ENCODE results near the gene KRT86. TPM values are rescaled to one million over a fixed set of nuclear protein-coding genes. Genes with fewer than 3 reads are reported as not detected.
A peak's percentile ranks its signal among the peaks of the same experiment; 100 is the strongest.
"Not testable (repeated sequence)": the region's sequence is repeated elsewhere in the genome, so short reads cannot be mapped to it uniquely, and the experiment has no call there.

The KRT86 gene
- total and polyA plus RNA-seq, 10 donors, result 0.08 to 0.26 (median 0.13) TPM; not detected in 6

- intact Hi-C loops (cut with DNase I; ENCODE audit: low total_unique reads), result no loop called here
- DNase-seq, result peak; percentile 49
- H3K27ac ChIP-seq, result no peak overlapping the region
- no peaks in the 10 kb centered on the region for H3K9me3 ChIP-seq
- peaks cover 0 to 25% (median 16%) of the 10 kb centered on the region in 6 donors for H3K4me1 ChIP-seq
- H3K27me3 ChIP-seq (replicated peaks in 1 of 7), result peaks cover 0 to 90% (median 29%) of the 10 kb centered on the region in 7 donors
- TF ChIP-seq POLR2A (IDR thresholded peaks at IDR 0.05) (no peak), POLR2AphosphoS5 (IDR thresholded peaks at IDR 0.05) (no peak), CTCF (IDR thresholded peaks at IDR 0.05 in 8 of 11, conservative IDR thresholded peaks at IDR 0.05 in 3 of 11) (no peak)
- 72 to 87% (median 86%) methylated on average over 9 of the region's 9 CpGs for WGBS, 5 donors
- no peak overlapping the region for H3K4me3 ChIP-seq
- H3K36me3 ChIP-seq, result no peaks in the 10 kb centered on the region
Observed at GRCh38 chr12:52255926-52256583, 18.4 kb upstream of the KRT86 start.

- H3K4me3 ChIP-seq, result no peak overlapping the region
- no peaks in the 10 kb centered on the region for H3K9me3 ChIP-seq
- intact Hi-C loops (cut with DNase I; ENCODE audit: low total_unique reads), result no loop called here
- TF ChIP-seq POLR2AphosphoS5 (IDR thresholded peaks at IDR 0.05) (no peak), POLR2A (IDR thresholded peaks at IDR 0.05) (no peak), CTCF (IDR thresholded peaks at IDR 0.05 in 8 of 11, conservative IDR thresholded peaks at IDR 0.05 in 3 of 11) (no peak)
- peaks cover 0 to 91% (median 29%) of the 10 kb centered on the region in 7 donors for H3K27me3 ChIP-seq (replicated peaks in 1 of 7)
- H3K27ac ChIP-seq, result no peak overlapping the region
- peak; percentile 6 for DNase-seq
- no peaks in the 10 kb centered on the region for H3K36me3 ChIP-seq
- WGBS, 5 donors, result 33 to 78% (median 50%) methylated on average over 2 of the region's 2 CpGs
- H3K4me1 ChIP-seq, result peaks cover 0 to 25% (median 16%) of the 10 kb centered on the region in 6 donors
Observed at GRCh38 chr12:52256584-52256935, 17.9 kb upstream of the KRT86 start.

GRCh38 chr12:52257074-52257551 is 17.3 kb upstream of the KRT86 start:
- no peaks in the 10 kb centered on the region for H3K36me3 ChIP-seq
- no peaks in the 10 kb centered on the region for H3K9me3 ChIP-seq
- H3K27ac ChIP-seq, result no peak overlapping the region
- intact Hi-C loops (cut with DNase I; ENCODE audit: low total_unique reads), result no loop called here
- H3K4me1 ChIP-seq, result peaks cover 0 to 25% (median 16%) of the 10 kb centered on the region in 6 donors
- 72 to 88% (median 78%) methylated on average over 2 to 4 of the region's 4 CpGs for WGBS, 5 donors
- TF ChIP-seq POLR2A (IDR thresholded peaks at IDR 0.05), result no peak
- TF ChIP-seq CTCF (IDR thresholded peaks at IDR 0.05 in 8 of 11, conservative IDR thresholded peaks at IDR 0.05 in 3 of 11), result no peak
- TF ChIP-seq POLR2AphosphoS5 (IDR thresholded peaks at IDR 0.05), result no peak
- H3K27me3 ChIP-seq (replicated peaks in 1 of 7), result peaks cover 0 to 95% (median 29%) of the 10 kb centered on the region in 7 donors
- peak; percentile 25 for DNase-seq
- H3K4me3 ChIP-seq, result no peak overlapping the region

GRCh38 chr12:52257922-52258321 is 16.5 kb upstream of the KRT86 start:
- Histone ChIP-seq H3K4me3 (peak overlapping the region in 2 of 8 donors; percentile 11 to 39), H3K4me1 (peaks cover 0 to 25% (median 16%) of the 10 kb centered on the region in 6 donors), H3K27me3 (replicated peaks in 1 of 7) (peaks cover 0 to 96% (median 29%) of the 10 kb centered on the region in 7 donors)
- H3K36me3 ChIP-seq; H3K9me3 ChIP-seq; intact Hi-C loops (cut with DNase I; ENCODE audit: low total_unique reads); H3K27ac ChIP-seq; DNase-seq: not testable (repeated sequence)
- 45 to 58% (median 48%) methylated on average over 12 to 13 of the region's 13 CpGs for WGBS, 5 donors

Measured in spleen (tissue), 11 donors.